ENCODE data around the gene DACT3. TPM values are rescaled to one million over a fixed set of nuclear protein-coding genes. Genes with fewer than 3 reads are reported as not detected.

The DACT3 gene
- total and polyA plus RNA-seq, 4 donors: 24.4 to 216 (median 65.6) TPM

GRCh38 chr19:46644720-46645119 lies 16.3 kb downstream of the DACT3 start:
- Histone ChIP-seq H3K4me3 (ENCODE audit: low read length in 2 of 2) (no peak overlapping the region), H3K27ac (ENCODE audit: low read depth in 1 of 2, low read length in 2 of 2) (peak overlapping the region; percentile 46 to 68), H3K27me3 (ENCODE audit: control insufficient read depth in 1 of 2, insufficient read depth in 2 of 2, low read length in 1 of 2) (no peaks in the 10 kb centered on the region), H3K36me3 (ENCODE audit: control insufficient read depth in 1 of 2, insufficient read depth in 2 of 2, low read length in 1 of 2) (peaks cover 0 to 3% of the 10 kb centered on the region in 2 donors), H3K4me1 (ENCODE audit: control insufficient read depth in 1 of 2, insufficient read depth in 2 of 2, low read length in 2 of 2) (peaks cover 0 to 2% of the 10 kb centered on the region in 2 donors), H3K9me3 (ENCODE audit: control insufficient read depth, low read length) (no peaks in the 10 kb centered on the region)
- intact Hi-C loops (cut with DNase I): no loop called here
- DNase-seq (no peak), ATAC-seq (ENCODE audit: low FRiP score) (peak; percentile 90)
- 3 to 5% methylated on average over 3 of the region's 3 CpGs for WGBS, 2 donors

GRCh38 chr19:46640656-46641055 lies 20.3 kb downstream of the DACT3 start:
- Histone ChIP-seq H3K27ac (ENCODE audit: low read depth in 1 of 2, low read length in 2 of 2) (peak overlapping the region in 1 of 2 donors; percentile 25), H3K4me1 (ENCODE audit: control insufficient read depth in 1 of 2, insufficient read depth in 2 of 2, low read length in 2 of 2) (peaks cover 0 to 2% of the 10 kb centered on the region in 2 donors), H3K9me3 (ENCODE audit: control insufficient read depth, low read length) (no peaks in the 10 kb centered on the region), H3K36me3 (ENCODE audit: control insufficient read depth in 1 of 2, insufficient read depth in 2 of 2, low read length in 1 of 2) (no peaks in the 10 kb centered on the region), H3K27me3 (ENCODE audit: control insufficient read depth in 1 of 2, insufficient read depth in 2 of 2, low read length in 1 of 2) (no peaks in the 10 kb centered on the region), H3K4me3 (ENCODE audit: low read length in 2 of 2) (no peak overlapping the region)
- WGBS, 2 donors: 78 to 79% methylated on average over 2 of the region's 2 CpGs
- intact Hi-C loops (cut with DNase I): no loop called here
- DNase-seq: no peak
- ATAC-seq (ENCODE audit: low FRiP score): no peak

- H3K4me3 ChIP-seq (ENCODE audit: low read length in 2 of 2): peak overlapping the region; percentile 54 to 58
- 5 to 8% methylated on average over 35 to 49 of the region's 49 CpGs for WGBS, 2 donors
- peak; percentile 87 to 89 for DNase-seq
Measured at GRCh38 chr19:46639358-46640182, 21.4 kb downstream of the DACT3 start.

GRCh38 chr19:46637224-46637623 lies 23.8 kb downstream of the DACT3 start:
- H3K9me3 ChIP-seq (ENCODE audit: control insufficient read depth, low read length): no peaks in the 10 kb centered on the region
- no peak overlapping the region for H3K27ac ChIP-seq (ENCODE audit: low read depth in 1 of 2, low read length in 2 of 2)
- 88 to 92% methylated on average over 14 of the region's 14 CpGs for WGBS, 2 donors
- no peaks in the 10 kb centered on the region for H3K4me1 ChIP-seq (ENCODE audit: control insufficient read depth in 1 of 2, insufficient read depth in 2 of 2, low read length in 2 of 2)
- intact Hi-C loops (cut with DNase I): no loop called here
- no peaks in the 10 kb centered on the region for H3K36me3 ChIP-seq (ENCODE audit: control insufficient read depth in 1 of 2, insufficient read depth in 2 of 2, low read length in 1 of 2)
- no peaks in the 10 kb centered on the region for H3K27me3 ChIP-seq (ENCODE audit: control insufficient read depth in 1 of 2, insufficient read depth in 2 of 2, low read length in 1 of 2)
- ATAC-seq (ENCODE audit: low FRiP score) (no peak), DNase-seq (no peak)
- H3K4me3 ChIP-seq (ENCODE audit: low read length in 2 of 2): no peak overlapping the region

More at GRCh38 chr19:46639358-46640182, 21.4 kb downstream of the DACT3 start:
- Histone ChIP-seq H3K27ac (ENCODE audit: low read depth in 1 of 2, low read length in 2 of 2) (peak overlapping the region; percentile 3 to 82), H3K4me1 (ENCODE audit: control insufficient read depth in 1 of 2, insufficient read depth in 2 of 2, low read length in 2 of 2) (peaks cover 0 to 2% of the 10 kb centered on the region in 2 donors), H3K9me3 (ENCODE audit: control insufficient read depth, low read length) (no peaks in the 10 kb centered on the region), H3K36me3 (ENCODE audit: control insufficient read depth in 1 of 2, insufficient read depth in 2 of 2, low read length in 1 of 2) (no peaks in the 10 kb centered on the region), H3K27me3 (ENCODE audit: control insufficient read depth in 1 of 2, insufficient read depth in 2 of 2, low read length in 1 of 2) (no peaks in the 10 kb centered on the region)
- intact Hi-C loops (cut with DNase I): no loop called here
- peak; percentile 57 for ATAC-seq (ENCODE audit: low FRiP score)

GRCh38 chr19:46635920-46636761 lies 24.8 kb downstream of the DACT3 start, which contains the start of gene GNG8:
Gene GNG8, minus strand, starts transcription at chr19:46636202. Its CDS starts 1,520 bp downstream, at chr19:46634682.
- Histone ChIP-seq H3K36me3 (ENCODE audit: control insufficient read depth in 1 of 2, insufficient read depth in 2 of 2, low read length in 1 of 2) (no peaks in the 10 kb centered on the region), H3K9me3 (ENCODE audit: control insufficient read depth, low read length) (no peaks in the 10 kb centered on the region), H3K27me3 (ENCODE audit: control insufficient read depth in 1 of 2, insufficient read depth in 2 of 2, low read length in 1 of 2) (no peaks in the 10 kb centered on the region), H3K4me1 (ENCODE audit: control insufficient read depth in 1 of 2, insufficient read depth in 2 of 2, low read length in 2 of 2) (no peaks in the 10 kb centered on the region), H3K4me3 (ENCODE audit: low read length in 2 of 2) (no peak within 1 kb of the TSS), H3K27ac (ENCODE audit: low read depth in 1 of 2, low read length in 2 of 2) (no peak within 1 kb of the TSS)
- no peak for ATAC-seq (ENCODE audit: low FRiP score)
- no peak for DNase-seq
- intact Hi-C loops (cut with DNase I): no loop called here
- WGBS, 2 donors: 55 to 63% methylated on average over 30 to 34 of the region's 34 CpGs

- intact Hi-C loops (cut with DNase I): no loop called here
- Histone ChIP-seq H3K27ac (ENCODE audit: low read depth in 1 of 2, low read length in 2 of 2) (no peak overlapping the region), H3K4me1 (ENCODE audit: control insufficient read depth in 1 of 2, insufficient read depth in 2 of 2, low read length in 2 of 2) (no peaks in the 10 kb centered on the region), H3K27me3 (ENCODE audit: control insufficient read depth in 1 of 2, insufficient read depth in 2 of 2, low read length in 1 of 2) (no peaks in the 10 kb centered on the region), H3K9me3 (ENCODE audit: control insufficient read depth, low read length) (no peaks in the 10 kb centered on the region), H3K36me3 (ENCODE audit: control insufficient read depth in 1 of 2, insufficient read depth in 2 of 2, low read length in 1 of 2) (no peaks in the 10 kb centered on the region), H3K4me3 (ENCODE audit: low read length in 2 of 2) (no peak overlapping the region)
- ATAC-seq (ENCODE audit: low FRiP score): no peak
- DNase-seq: no peak
- WGBS, 2 donors: 11 to 16% methylated on average over 23 of the region's 23 CpGs
Measured at GRCh38 chr19:46634656-46635218, 26.2 kb downstream of the DACT3 start.

GRCh38 chr19:46634045-46634655 lies 26.8 kb downstream of the DACT3 start:
- Histone ChIP-seq H3K27me3 (ENCODE audit: control insufficient read depth in 1 of 2, insufficient read depth in 2 of 2, low read length in 1 of 2) (no peaks in the 10 kb centered on the region), H3K4me1 (ENCODE audit: control insufficient read depth in 1 of 2, insufficient read depth in 2 of 2, low read length in 2 of 2) (no peaks in the 10 kb centered on the region), H3K36me3 (ENCODE audit: control insufficient read depth in 1 of 2, insufficient read depth in 2 of 2, low read length in 1 of 2) (no peaks in the 10 kb centered on the region), H3K27ac (ENCODE audit: low read depth in 1 of 2, low read length in 2 of 2) (no peak overlapping the region), H3K4me3 (ENCODE audit: low read length in 2 of 2) (no peak overlapping the region), H3K9me3 (ENCODE audit: control insufficient read depth, low read length) (no peaks in the 10 kb centered on the region)
- intact Hi-C loops (cut with DNase I): no loop called here
- 21% methylated on average over 37 to 38 of the region's 38 CpGs for WGBS, 2 donors
- DNase-seq (peak; percentile 91 to 98), ATAC-seq (ENCODE audit: low FRiP score) (peak; percentile 73)

- H3K4me3 ChIP-seq (ENCODE audit: low read length in 2 of 2): no peak overlapping the region
- H3K27me3 ChIP-seq (ENCODE audit: control insufficient read depth in 1 of 2, insufficient read depth in 2 of 2, low read length in 1 of 2): no peaks in the 10 kb centered on the region
- H3K27ac ChIP-seq (ENCODE audit: low read depth in 1 of 2, low read length in 2 of 2): no peak overlapping the region
- no peaks in the 10 kb centered on the region for H3K4me1 ChIP-seq (ENCODE audit: control insufficient read depth in 1 of 2, insufficient read depth in 2 of 2, low read length in 2 of 2)
- ATAC-seq (ENCODE audit: low FRiP score) (no peak), DNase-seq (no peak)
- H3K36me3 ChIP-seq (ENCODE audit: control insufficient read depth in 1 of 2, insufficient read depth in 2 of 2, low read length in 1 of 2): no peaks in the 10 kb centered on the region
- 93 to 94% methylated on average over 3 of the region's 3 CpGs for WGBS, 2 donors
- intact Hi-C loops (cut with DNase I): no loop called here
- H3K9me3 ChIP-seq (ENCODE audit: control insufficient read depth, low read length): no peaks in the 10 kb centered on the region
Measured at GRCh38 chr19:46633130-46633529, 27.9 kb downstream of the DACT3 start.

Measured in aorta (tissue), 5 donors.